Endothelial cell of umbilical vein (primary cell): ENCODE measurements around the gene KBTBD8.

Experiments
- CTCF ChIP-seq, 2 donors: IDR thresholded peaks; 1 replicate in 1 of 2; 2 replicates in 1 of 2; pipeline ENCODE4 v1.5.1; 2011; ENCODE audit warnings: low read length in 2 of 2, mild to moderate bottlenecking in 2 of 2, moderate library complexity in 2 of 2, control low read depth in 1 of 2, inconsistent platforms in 1 of 2, low read depth in 1 of 2; ENCODE audit not compliant: insufficient read depth in 1 of 2; ENCODE audit errors: extremely low read depth in 1 of 2
- FOS ChIP-seq: IDR thresholded peaks from 2 replicates; pipeline ENCODE4 v1.6.1; 2011; ENCODE audit warnings: mild to moderate bottlenecking, low read length, moderate library complexity, borderline replicate concordance; ENCODE audit not compliant: insufficient read depth
- POLR2A ChIP-seq: IDR thresholded peaks from 2 replicates; pipeline ENCODE4 v1.6.1; 2012; ENCODE audit warnings: low read depth, mild to moderate bottlenecking, control low read depth, low read length
- POLR2AphosphoS5 ChIP-seq: IDR thresholded peaks from 2 replicates; pipeline ENCODE4 v1.6.1; 2012; ENCODE audit warnings: low read depth, mild to moderate bottlenecking, control low read depth, low read length, moderate library complexity; ENCODE audit not compliant: insufficient read depth

GRCh38 chr3:66953934-66954445, 44.1 kb upstream of the KBTBD8 start:
- TF ChIP-seq CTCF (IDR thresholded peaks at IDR 0.05; ENCODE audit: extremely low read depth in 1 of 2, insufficient read depth in 1 of 2, low read depth in 1 of 2, low read length in 2 of 2) = no peak
- TF ChIP-seq FOS = no peak
- TF ChIP-seq POLR2A = no peak
- no peak for TF ChIP-seq POLR2AphosphoS5
